Measurements from ENCODE around the gene UNC5C.

The UNC5C gene

DNA sequence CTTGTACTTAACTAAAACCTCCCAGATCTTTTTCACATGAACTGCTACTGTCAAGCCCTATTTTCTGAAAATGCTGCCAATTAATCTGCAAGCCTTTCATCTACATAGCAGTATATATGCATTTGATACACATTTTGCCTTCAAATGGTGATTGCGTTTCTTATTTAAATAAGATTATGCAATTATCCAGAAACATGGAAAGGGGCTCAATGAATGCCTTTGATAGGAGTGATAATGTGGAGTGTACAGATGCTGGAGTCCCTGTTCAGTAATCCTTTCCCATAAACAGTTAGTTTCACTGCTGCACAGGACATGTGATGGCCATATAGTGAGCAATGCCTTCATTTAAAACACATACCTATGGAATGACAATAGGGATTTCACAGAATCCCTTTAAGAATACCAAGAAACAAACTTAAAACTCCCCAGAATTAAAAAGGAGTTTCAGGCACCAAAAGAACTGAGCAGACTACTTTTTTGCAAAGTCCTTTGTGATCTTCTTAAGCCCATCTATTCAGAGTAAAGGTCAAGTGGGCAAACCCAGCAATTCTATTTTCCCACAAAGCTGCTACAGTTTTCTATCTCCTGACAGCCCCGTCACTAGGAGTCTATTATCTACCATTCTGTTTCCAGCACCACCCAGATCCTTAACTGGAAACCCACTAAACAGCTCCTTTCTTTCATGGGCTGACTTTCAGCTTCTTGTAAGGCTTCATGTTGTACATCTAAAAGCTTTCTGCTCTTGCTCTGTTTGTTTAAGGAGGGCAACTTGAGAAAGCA is 120.3 kb downstream of the UNC5C start:
- Histone ChIP-seq H3K27ac (ENCODE audit: low read depth, low read length) (no peak overlapping the region), H3K4me3 (ENCODE audit: low read depth, low read length) (no peak overlapping the region), H3K9ac (ENCODE audit: low read depth, low read length) (no peak overlapping the region), H3K36me3 (ENCODE audit: control insufficient read depth, insufficient read depth, low read length) (no peaks in the 10 kb centered on the region), H3K9me3 (ENCODE audit: control insufficient read depth, insufficient read depth, low read length) (no peaks in the 10 kb centered on the region), H3K4me1 (ENCODE audit: control insufficient read depth, insufficient read depth, low read length) (no peaks in the 10 kb centered on the region), H3K27me3 (ENCODE audit: control insufficient read depth, insufficient read depth, low read length) (no peaks in the 10 kb centered on the region)

DNA sequence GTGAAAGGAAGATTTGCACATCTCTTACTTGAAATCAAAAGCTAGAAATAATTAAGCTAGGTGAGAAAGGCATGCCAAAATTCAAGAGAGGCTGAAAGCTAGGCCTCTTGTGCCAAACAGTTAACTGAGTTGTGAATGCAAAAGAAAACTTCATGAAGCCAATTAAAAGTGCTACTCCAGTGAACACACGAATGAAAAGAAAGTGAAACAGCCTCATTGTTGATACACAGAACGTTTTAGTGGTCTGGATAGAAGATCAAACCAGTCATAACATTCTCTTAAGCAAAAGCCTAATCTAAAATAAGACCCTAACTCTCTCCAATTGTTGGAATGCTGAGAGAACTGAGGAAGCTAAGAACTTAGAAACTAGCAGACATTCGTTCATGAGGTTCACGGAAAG is 122.3 kb downstream of the UNC5C start:
- no peaks in the 10 kb centered on the region for H3K9me3 ChIP-seq (ENCODE audit: control insufficient read depth, insufficient read depth, low read length)
- no peaks in the 10 kb centered on the region for H3K36me3 ChIP-seq (ENCODE audit: control insufficient read depth, insufficient read depth, low read length)
- H3K4me1 ChIP-seq (ENCODE audit: control insufficient read depth, insufficient read depth, low read length) = no peaks in the 10 kb centered on the region
- H3K4me3 ChIP-seq (ENCODE audit: low read depth, low read length) = no peak overlapping the region
- H3K9ac ChIP-seq (ENCODE audit: low read depth, low read length) = no peak overlapping the region
- no peaks in the 10 kb centered on the region for H3K27me3 ChIP-seq (ENCODE audit: control insufficient read depth, insufficient read depth, low read length)
- H3K27ac ChIP-seq (ENCODE audit: low read depth, low read length) = no peak overlapping the region

DNA sequence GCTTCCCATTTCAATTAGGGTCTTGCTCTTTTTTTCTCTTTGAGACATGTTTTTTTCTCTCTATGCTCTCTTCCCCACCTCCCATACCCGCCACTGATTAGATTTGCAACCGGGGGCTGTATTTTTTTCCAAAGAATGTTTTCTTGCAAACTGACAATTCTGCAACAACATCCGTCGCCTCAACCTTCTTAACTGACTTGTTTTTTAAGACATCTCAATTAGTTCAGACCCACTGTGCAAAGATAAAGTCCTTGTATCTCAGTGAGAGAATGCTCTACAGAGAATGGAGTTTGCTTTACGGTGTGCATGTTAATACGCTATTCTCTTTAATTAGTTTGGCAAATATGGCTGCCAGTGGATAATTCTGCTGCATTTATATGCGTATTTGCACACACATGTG is 126.3 kb downstream of the UNC5C start:
- no peaks in the 10 kb centered on the region for H3K4me1 ChIP-seq (ENCODE audit: control insufficient read depth, insufficient read depth, low read length)
- no peaks in the 10 kb centered on the region for H3K9me3 ChIP-seq (ENCODE audit: control insufficient read depth, insufficient read depth, low read length)
- no peak overlapping the region for H3K4me3 ChIP-seq (ENCODE audit: low read depth, low read length)
- no peaks in the 10 kb centered on the region for H3K36me3 ChIP-seq (ENCODE audit: control insufficient read depth, insufficient read depth, low read length)
- no peaks in the 10 kb centered on the region for H3K27me3 ChIP-seq (ENCODE audit: control insufficient read depth, insufficient read depth, low read length)
- no peak overlapping the region for H3K27ac ChIP-seq (ENCODE audit: low read depth, low read length)
- H3K9ac ChIP-seq (ENCODE audit: low read depth, low read length) = no peak overlapping the region

DNA sequence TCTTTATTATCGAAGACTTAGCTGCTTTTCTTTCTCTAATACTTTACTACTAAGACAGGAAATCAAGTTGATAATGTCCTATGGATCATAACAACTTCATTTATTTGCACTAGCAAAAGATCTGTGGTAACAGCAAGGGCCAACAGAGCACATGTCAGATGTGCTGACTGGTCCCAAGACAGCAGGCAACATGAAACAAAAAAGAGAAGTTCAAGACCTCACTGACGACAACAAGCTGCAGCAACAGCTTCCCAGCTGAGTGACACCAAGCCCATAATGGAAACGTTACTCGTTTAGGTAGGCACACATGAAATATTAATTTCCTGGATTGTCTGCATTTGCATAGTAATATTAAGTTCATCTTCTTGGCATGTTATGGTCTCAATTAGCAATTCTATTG is 126.9 kb downstream of the UNC5C start:
- H3K9me3 ChIP-seq (ENCODE audit: control insufficient read depth, insufficient read depth, low read length) = no peaks in the 10 kb centered on the region
- no peaks in the 10 kb centered on the region for H3K36me3 ChIP-seq (ENCODE audit: control insufficient read depth, insufficient read depth, low read length)
- no peaks in the 10 kb centered on the region for H3K27me3 ChIP-seq (ENCODE audit: control insufficient read depth, insufficient read depth, low read length)
- no peaks in the 10 kb centered on the region for H3K4me1 ChIP-seq (ENCODE audit: control insufficient read depth, insufficient read depth, low read length)
- no peak overlapping the region for H3K4me3 ChIP-seq (ENCODE audit: low read depth, low read length)
- no peak overlapping the region for H3K27ac ChIP-seq (ENCODE audit: low read depth, low read length)
- no peak overlapping the region for H3K9ac ChIP-seq (ENCODE audit: low read depth, low read length)

DNA sequence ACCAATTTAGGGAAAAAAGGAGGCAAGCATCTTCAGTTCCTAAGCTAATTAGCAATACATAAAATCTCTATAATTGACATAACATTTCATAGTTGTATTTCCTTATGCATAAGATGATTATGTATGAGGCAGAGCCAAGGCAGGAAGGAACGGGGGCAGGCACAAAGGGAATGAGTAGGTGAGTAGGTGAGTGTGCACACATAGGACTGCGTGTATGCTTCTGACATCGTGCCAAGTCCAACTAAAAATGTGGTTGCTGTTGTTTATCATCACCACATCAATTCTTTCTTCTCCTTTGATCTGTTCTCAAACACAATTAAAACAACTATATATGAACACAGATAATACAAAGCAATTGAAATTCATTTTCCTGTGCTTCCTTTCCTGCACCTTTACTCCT is 131.2 kb downstream of the UNC5C start:
- Histone ChIP-seq H3K36me3 (ENCODE audit: control insufficient read depth, insufficient read depth, low read length) (no peaks in the 10 kb centered on the region), H3K27ac (ENCODE audit: low read depth, low read length) (no peak overlapping the region), H3K27me3 (ENCODE audit: control insufficient read depth, insufficient read depth, low read length) (no peaks in the 10 kb centered on the region), H3K4me1 (ENCODE audit: control insufficient read depth, insufficient read depth, low read length) (no peaks in the 10 kb centered on the region), H3K4me3 (ENCODE audit: low read depth, low read length) (no peak overlapping the region), H3K9ac (ENCODE audit: low read depth, low read length) (no peak overlapping the region), H3K9me3 (ENCODE audit: control insufficient read depth, insufficient read depth, low read length) (no peaks in the 10 kb centered on the region)

DNA sequence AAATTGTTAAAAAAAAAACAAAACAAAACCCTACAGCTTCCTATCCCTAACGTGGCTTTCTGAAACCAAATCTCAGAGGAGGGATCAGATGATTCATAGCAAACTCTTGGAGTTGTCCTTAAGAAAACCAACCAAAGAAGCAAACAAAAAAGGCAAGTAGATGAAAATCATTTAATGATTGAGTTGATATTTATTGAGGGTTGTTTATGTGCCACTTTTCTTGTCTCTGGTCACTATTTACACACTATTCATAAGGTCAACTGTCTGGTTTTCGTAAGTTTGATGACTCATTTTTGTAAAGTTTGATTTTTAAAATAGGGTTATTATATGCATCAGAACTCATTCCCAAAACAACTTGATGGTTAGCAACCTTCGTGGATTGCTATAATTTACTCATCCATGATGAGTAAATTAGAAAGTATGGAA is 133.4 kb downstream of the UNC5C start:
- Histone ChIP-seq H3K36me3 (ENCODE audit: control insufficient read depth, insufficient read depth, low read length) (no peaks in the 10 kb centered on the region), H3K4me1 (ENCODE audit: control insufficient read depth, insufficient read depth, low read length) (no peaks in the 10 kb centered on the region), H3K4me3 (ENCODE audit: low read depth, low read length) (no peak overlapping the region), H3K9me3 (ENCODE audit: control insufficient read depth, insufficient read depth, low read length) (no peaks in the 10 kb centered on the region), H3K27ac (ENCODE audit: low read depth, low read length) (no peak overlapping the region), H3K9ac (ENCODE audit: low read depth, low read length) (no peak overlapping the region), H3K27me3 (ENCODE audit: control insufficient read depth, insufficient read depth, low read length) (no peaks in the 10 kb centered on the region)

DNA sequence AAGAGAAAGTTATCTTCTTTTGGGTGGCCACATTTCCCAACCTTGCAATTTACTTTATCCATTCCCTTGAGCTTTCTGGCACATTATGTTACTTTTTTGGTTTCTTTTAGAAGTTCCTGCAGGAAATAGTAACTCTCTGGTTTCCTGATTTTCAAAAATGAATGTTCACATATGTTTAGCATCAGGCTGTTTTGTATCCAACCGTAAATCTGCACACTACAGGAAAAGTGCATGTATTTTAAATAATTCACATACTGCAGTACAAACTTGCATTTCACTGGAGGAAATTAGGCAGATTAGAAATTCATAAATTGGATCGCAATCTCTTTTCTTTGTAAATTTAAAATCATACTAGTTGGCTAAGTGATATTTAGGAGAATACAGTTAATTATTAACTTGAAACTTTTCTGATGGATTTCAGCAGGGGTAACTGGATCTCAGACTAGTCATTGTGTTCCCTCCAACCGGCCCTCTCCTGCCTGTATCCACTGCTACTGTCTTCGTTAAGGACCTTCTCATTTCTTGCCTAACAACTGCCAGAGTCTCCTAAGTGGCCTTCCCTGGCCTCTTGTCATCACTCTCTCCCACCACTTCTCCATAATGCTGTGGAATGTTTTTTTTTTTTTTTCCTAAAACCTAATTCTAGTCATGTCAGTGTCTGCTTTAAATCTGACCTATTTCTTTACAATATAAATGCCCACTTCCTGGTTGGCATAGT is 137.2 kb downstream of the UNC5C start:
- H3K27ac ChIP-seq (ENCODE audit: low read depth, low read length) = no peak overlapping the region
- no peaks in the 10 kb centered on the region for H3K4me1 ChIP-seq (ENCODE audit: control insufficient read depth, insufficient read depth, low read length)
- H3K36me3 ChIP-seq (ENCODE audit: control insufficient read depth, insufficient read depth, low read length) = no peaks in the 10 kb centered on the region
- no peak overlapping the region for H3K9ac ChIP-seq (ENCODE audit: low read depth, low read length)
- no peak overlapping the region for H3K4me3 ChIP-seq (ENCODE audit: low read depth, low read length)
- H3K9me3 ChIP-seq (ENCODE audit: control insufficient read depth, insufficient read depth, low read length) = no peaks in the 10 kb centered on the region
- H3K27me3 ChIP-seq (ENCODE audit: control insufficient read depth, insufficient read depth, low read length) = no peaks in the 10 kb centered on the region

- Histone ChIP-seq H3K4me3 (ENCODE audit: low read depth, low read length) (no peak overlapping the region), H3K9me3 (ENCODE audit: control insufficient read depth, insufficient read depth, low read length) (no peaks in the 10 kb centered on the region), H3K27ac (ENCODE audit: low read depth, low read length) (no peak overlapping the region), H3K4me1 (ENCODE audit: control insufficient read depth, insufficient read depth, low read length) (no peaks in the 10 kb centered on the region), H3K9ac (ENCODE audit: low read depth, low read length) (no peak overlapping the region), H3K36me3 (ENCODE audit: control insufficient read depth, insufficient read depth, low read length) (no peaks in the 10 kb centered on the region), H3K27me3 (ENCODE audit: control insufficient read depth, insufficient read depth, low read length) (no peaks in the 10 kb centered on the region)
Observed at GRCh38 chr4:95410387-95410977, 138.3 kb downstream of the UNC5C start.

DNA sequence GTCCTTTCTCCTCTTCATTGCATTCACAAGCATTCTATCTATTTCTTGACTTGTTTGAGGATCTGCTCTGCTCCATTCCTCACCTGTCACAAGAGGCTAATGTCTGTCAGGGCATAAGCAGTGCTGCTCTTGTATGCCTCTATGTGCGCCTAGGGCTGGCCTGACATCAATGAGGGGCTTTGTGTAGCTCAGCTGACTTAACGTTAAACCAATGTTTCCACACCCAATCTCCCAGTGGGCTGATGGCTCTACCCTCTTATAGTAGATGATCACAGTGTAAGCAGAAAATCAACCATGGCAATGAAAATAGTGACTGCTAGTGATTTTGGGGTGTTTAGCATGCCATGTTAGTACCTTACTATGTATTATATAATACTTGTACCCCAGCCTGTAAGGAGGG is 139.0 kb downstream of the UNC5C start:
- H3K36me3 ChIP-seq (ENCODE audit: control insufficient read depth, insufficient read depth, low read length) = no peaks in the 10 kb centered on the region
- H3K27ac ChIP-seq (ENCODE audit: low read depth, low read length) = no peak overlapping the region
- no peak overlapping the region for H3K4me3 ChIP-seq (ENCODE audit: low read depth, low read length)
- no peaks in the 10 kb centered on the region for H3K4me1 ChIP-seq (ENCODE audit: control insufficient read depth, insufficient read depth, low read length)
- no peak overlapping the region for H3K9ac ChIP-seq (ENCODE audit: low read depth, low read length)
- no peaks in the 10 kb centered on the region for H3K27me3 ChIP-seq (ENCODE audit: control insufficient read depth, insufficient read depth, low read length)
- H3K9me3 ChIP-seq (ENCODE audit: control insufficient read depth, insufficient read depth, low read length) = no peaks in the 10 kb centered on the region

DNA sequence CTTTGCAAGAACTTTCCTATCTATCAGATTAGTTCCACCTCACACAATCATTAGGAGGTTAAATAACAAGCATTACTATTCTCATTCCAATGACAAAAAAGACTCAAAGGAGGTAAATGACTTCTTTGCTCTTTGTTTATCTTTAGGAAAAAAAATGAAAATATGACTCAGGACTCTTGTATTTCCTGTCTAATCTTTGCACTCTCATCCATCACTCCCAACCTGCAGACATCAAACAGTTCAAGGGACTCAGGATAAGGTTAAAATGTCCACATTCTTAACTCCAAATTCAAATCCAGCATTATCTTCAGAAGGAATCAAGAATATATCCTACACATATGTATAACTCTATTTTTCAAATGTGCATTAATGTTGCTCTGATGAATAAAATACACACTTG is 139.6 kb downstream of the UNC5C start:
- Histone ChIP-seq H3K9ac (ENCODE audit: low read depth, low read length) (no peak overlapping the region), H3K4me1 (ENCODE audit: control insufficient read depth, insufficient read depth, low read length) (no peaks in the 10 kb centered on the region), H3K9me3 (ENCODE audit: control insufficient read depth, insufficient read depth, low read length) (no peaks in the 10 kb centered on the region), H3K36me3 (ENCODE audit: control insufficient read depth, insufficient read depth, low read length) (no peaks in the 10 kb centered on the region), H3K27ac (ENCODE audit: low read depth, low read length) (no peak overlapping the region), H3K27me3 (ENCODE audit: control insufficient read depth, insufficient read depth, low read length) (no peaks in the 10 kb centered on the region), H3K4me3 (ENCODE audit: low read depth, low read length) (no peak overlapping the region)

- no peaks in the 10 kb centered on the region for H3K9me3 ChIP-seq (ENCODE audit: control insufficient read depth, insufficient read depth, low read length)
- no peaks in the 10 kb centered on the region for H3K27me3 ChIP-seq (ENCODE audit: control insufficient read depth, insufficient read depth, low read length)
- H3K9ac ChIP-seq (ENCODE audit: low read depth, low read length) = no peak overlapping the region
- H3K36me3 ChIP-seq (ENCODE audit: control insufficient read depth, insufficient read depth, low read length) = no peaks in the 10 kb centered on the region
- H3K27ac ChIP-seq (ENCODE audit: low read depth, low read length) = no peak overlapping the region
- H3K4me3 ChIP-seq (ENCODE audit: low read depth, low read length) = no peak overlapping the region
- H3K4me1 ChIP-seq (ENCODE audit: control insufficient read depth, insufficient read depth, low read length) = peaks cover 26% of the 10 kb centered on the region
Observed at GRCh38 chr4:95402299-95402698, 146.5 kb downstream of the UNC5C start.
